Progenitor cell of endocrine pancreas (in vitro differentiated cells): Measurements from ENCODE around the gene CTNNA3. TPM values are rescaled to one million over a fixed set of nuclear protein-coding genes. Genes with fewer than 3 reads are reported as not detected.

ENCODE experiments used
- DNase-seq: peaks from one replicate; pipeline ENCODE4 v3.0.0; 2021; ENCODE audit warnings: low spot score; ENCODE audit not compliant: unreplicated experiment
- H3K27ac Mint-ChIP-seq: 2 replicates; pipeline ENCODE4 v1.8.0; 2021; ENCODE audit warnings: mild to moderate bottlenecking, moderate library complexity, mixed read lengths
- H3K27me3 Mint-ChIP-seq: 2 replicates; pipeline ENCODE4 v1.8.0; 2021; ENCODE audit warnings: mixed read lengths
- H3K36me3 Mint-ChIP-seq: 2 replicates; pipeline ENCODE4 v1.8.0; 2022; ENCODE audit warnings: mixed read lengths; ENCODE audit not compliant: insufficient read depth
- H3K4me1 Mint-ChIP-seq: 2 replicates; pipeline ENCODE4 v1.8.0; 2021; ENCODE audit warnings: low read depth, mixed read lengths
- H3K4me3 Mint-ChIP-seq: 2 replicates; pipeline ENCODE4 v1.8.0; 2021; ENCODE audit warnings: low read depth, mild to moderate bottlenecking, moderate library complexity, mixed read lengths
- H3K9me3 Mint-ChIP-seq: 2 replicates; pipeline ENCODE4 v1.8.0; 2021; ENCODE audit warnings: low read depth, mixed read lengths
- CTCF ChIP-seq: fragments of 200-600 bp; sonication (generic); IDR thresholded peaks from one replicate; pipeline ENCODE4 v1.5.0; 2021; ENCODE audit warnings: antibody characterized with exemption, mild to moderate bottlenecking; ENCODE audit not compliant: unreplicated experiment
- total RNA-seq: library from RNA; stranded (reverse); gene quantifications from 2 replicates; pipeline ENCODE4 v1.2.1, GENCODE V29; 2021

CTNNA3 gene
- total RNA-seq, 1 donor from 2014 or later: 1.7 TPM

GRCh38 chr10:66792441-66792840, 903.6 kb downstream of the CTNNA3 start:
- TF ChIP-seq CTCF: no peak

GRCh38 chr10:66788178-66788987, 907.6 kb downstream of the CTNNA3 start:
- no peak for DNase-seq
- Mint-ChIP-seq H3K27me3 (no peaks in the 10 kb centered on the region), H3K27ac (no peak overlapping the region), H3K4me3 (no peak overlapping the region), H3K36me3 (no peaks in the 10 kb centered on the region), H3K9me3 (no peaks in the 10 kb centered on the region), H3K4me1 (no peaks in the 10 kb centered on the region)
- TF ChIP-seq CTCF: no peak

More at GRCh38 chr10:66792441-66792840, 903.6 kb downstream of the CTNNA3 start:
- no peaks in the 10 kb centered on the region for H3K36me3 Mint-ChIP-seq
- no peaks in the 10 kb centered on the region for H3K27me3 Mint-ChIP-seq
- no peaks in the 10 kb centered on the region for H3K4me1 Mint-ChIP-seq
- no peak overlapping the region for H3K27ac Mint-ChIP-seq
- no peaks in the 10 kb centered on the region for H3K9me3 Mint-ChIP-seq
- DNase-seq: no peak
- no peak overlapping the region for H3K4me3 Mint-ChIP-seq

GRCh38 chr10:66786709-66787108, 909.3 kb downstream of the CTNNA3 start:
- Mint-ChIP-seq H3K4me1 (no peaks in the 10 kb centered on the region), H3K36me3 (no peaks in the 10 kb centered on the region), H3K27me3 (no peaks in the 10 kb centered on the region), H3K9me3 (no peaks in the 10 kb centered on the region), H3K4me3 (no peak overlapping the region), H3K27ac (no peak overlapping the region)
- TF ChIP-seq CTCF: no peak
- DNase-seq: no peak

GRCh38 chr10:66784770-66785169, 911.2 kb downstream of the CTNNA3 start:
- Mint-ChIP-seq H3K27me3 (no peaks in the 10 kb centered on the region), H3K27ac (no peak overlapping the region), H3K4me1 (no peaks in the 10 kb centered on the region), H3K9me3 (no peaks in the 10 kb centered on the region), H3K36me3 (no peaks in the 10 kb centered on the region), H3K4me3 (no peak overlapping the region)
- no peak for TF ChIP-seq CTCF
- DNase-seq: no peak

- H3K4me1 Mint-ChIP-seq: no peaks in the 10 kb centered on the region
- no peak for TF ChIP-seq CTCF
- H3K27ac Mint-ChIP-seq: no peak overlapping the region
- DNase-seq: no peak
- no peaks in the 10 kb centered on the region for H3K27me3 Mint-ChIP-seq
- no peaks in the 10 kb centered on the region for H3K36me3 Mint-ChIP-seq
- no peak overlapping the region for H3K4me3 Mint-ChIP-seq
- H3K9me3 Mint-ChIP-seq: no peaks in the 10 kb centered on the region
Measured at GRCh38 chr10:66783316-66783715, 912.7 kb downstream of the CTNNA3 start.
